PFSK-1 (cell line): ENCODE results near the gene SCTR. TPM values are rescaled to one million over a fixed set of nuclear protein-coding genes. Genes with fewer than 3 reads are reported as not detected.

ENCODE experiments used
- FOXP2 ChIP-seq: optimal IDR thresholded peaks from 2 replicates; pipeline ENCODE3; 2011; ENCODE audit warnings: borderline replicate concordance, control low read depth, inconsistent platforms; ENCODE audit not compliant: insufficient read depth; ENCODE audit errors: extremely low read length, extremely low read depth
- POLR2AphosphoS5 ChIP-seq: IDR thresholded peaks from 2 replicates; pipeline ENCODE4 v1.6.1; 2012; ENCODE audit warnings: low read depth, mild to moderate bottlenecking, control low read depth, low read length, moderate library complexity
- REST ChIP-seq, 2 experiments: IDR thresholded peaks; 2 replicates each; pipeline versions ENCODE4 v1.6.1 to v1.8.0; 2011 to 2012; ENCODE audit warnings: low read depth in 2 of 2, low read length in 2 of 2, control low read depth in 1 of 2, inconsistent platforms in 1 of 2, mild to moderate bottlenecking in 1 of 2, moderate library complexity in 1 of 2; ENCODE audit not compliant: insufficient read depth in 1 of 2
- SIN3A ChIP-seq: IDR thresholded peaks from 2 replicates; pipeline ENCODE4 v1.6.1; 2012; ENCODE audit warnings: mild to moderate bottlenecking, low read length, moderate library complexity, borderline replicate concordance; ENCODE audit not compliant: insufficient read depth
- TAF1 ChIP-seq: IDR thresholded peaks from 2 replicates; pipeline ENCODE4 v1.6.1; 2012; ENCODE audit warnings: low read length, control low read depth, borderline replicate concordance; ENCODE audit not compliant: insufficient read depth
- polyA plus RNA-seq: library from polyadenylated mRNA; unstranded; fragments of >200 nt; gene quantifications from one replicate; pipeline ENCODE4 v1.2.1, GENCODE V29; 2012; ENCODE audit warnings: low read depth, missing spikeins; ENCODE audit not compliant: insufficient read length

The SCTR gene
- polyA plus RNA-seq = not detected

- TF ChIP-seq POLR2AphosphoS5 (no peak), TAF1 (no peak), SIN3A (no peak), FOXP2 (no peak), REST (IDR thresholded peaks at IDR 0.05; ENCODE audit: insufficient read depth in 1 of 2, low read depth in 2 of 2, low read length in 2 of 2) (no peak)
These were observed at the start of gene SCTR for GRCh38 chr2:119523952-119524694. Gene SCTR (minus strand): TSS chr2:119524483. CDS start chr2:119524226, 257 bp downstream.

GRCh38 chr2:119567292-119567691 is 43.0 kb upstream of the SCTR start:
- TF ChIP-seq SIN3A (no peak), TAF1 (no peak), POLR2AphosphoS5 (no peak), FOXP2 (no peak), REST (IDR thresholded peaks at IDR 0.05; ENCODE audit: insufficient read depth in 1 of 2, low read depth in 2 of 2, low read length in 2 of 2) (no peak)

- no peak for TF ChIP-seq REST (IDR thresholded peaks at IDR 0.05; ENCODE audit: insufficient read depth in 1 of 2, low read depth in 2 of 2, low read length in 2 of 2)
- no peak for TF ChIP-seq FOXP2
These were observed 41.2 kb upstream of the SCTR start for GRCh38 chr2:119565481-119565880.

- TF ChIP-seq FOXP2 = no peak
- no peak for TF ChIP-seq SIN3A
- no peak for TF ChIP-seq REST (IDR thresholded peaks at IDR 0.05; ENCODE audit: insufficient read depth in 1 of 2, low read depth in 2 of 2, low read length in 2 of 2)
- TF ChIP-seq TAF1 = no peak
- no peak for TF ChIP-seq POLR2AphosphoS5
These were observed 29.5 kb upstream of the SCTR start for GRCh38 chr2:119553687-119554344.

- TF ChIP-seq FOXP2 (no peak), SIN3A (no peak), TAF1 (no peak), REST (IDR thresholded peaks at IDR 0.05; ENCODE audit: insufficient read depth in 1 of 2, low read depth in 2 of 2, low read length in 2 of 2) (no peak), POLR2AphosphoS5 (no peak)
These were observed 28.6 kb upstream of the SCTR start for GRCh38 chr2:119552902-119553301.
